GM19193 (cell line): ENCODE data around the gene S1PR3.

Experiments
- POLR2A ChIP-seq: IDR thresholded peaks from 4 replicates; pipeline ENCODE4 v1.6.1; 2011; ENCODE audit not compliant: insufficient read depth, insufficient read length; ENCODE audit errors: extremely low read depth

S1PR3 gene

GRCh38 chr9:88995200-88995577 is 3.9 kb downstream of the S1PR3 start:
- no peak for TF ChIP-seq POLR2A

GRCh38 chr9:88995627-88996026 is 4.4 kb downstream of the S1PR3 start:
- TF ChIP-seq POLR2A = no peak

GRCh38 chr9:88996046-88996920 is 5.0 kb downstream of the S1PR3 start:
- TF ChIP-seq POLR2A = no peak

GRCh38 chr9:88996921-88997235 is 5.6 kb downstream of the S1PR3 start:
- TF ChIP-seq POLR2A = no peak

GRCh38 chr9:88997646-88998045 is 6.4 kb downstream of the S1PR3 start:
- no peak for TF ChIP-seq POLR2A

- TF ChIP-seq POLR2A = no peak
These were observed 7.2 kb downstream of the S1PR3 start for GRCh38 chr9:88998503-88998902.

GRCh38 chr9:88998911-88999310 is 7.6 kb downstream of the S1PR3 start:
- TF ChIP-seq POLR2A = no peak

- no peak for TF ChIP-seq POLR2A
These were observed 9.1 kb downstream of the S1PR3 start for GRCh38 chr9:89000371-89000781.

- no peak for TF ChIP-seq POLR2A
These were observed 10.0 kb downstream of the S1PR3 start for GRCh38 chr9:89000973-89001916.

- TF ChIP-seq POLR2A = no peak
These were observed 10.8 kb downstream of the S1PR3 start for GRCh38 chr9:89001917-89002540.

- no peak for TF ChIP-seq POLR2A
These were observed 11.7 kb downstream of the S1PR3 start for GRCh38 chr9:89002987-89003386.

GRCh38 chr9:89005323-89005722 is 14.1 kb downstream of the S1PR3 start:
- TF ChIP-seq POLR2A = no peak

GRCh38 chr9:89006267-89006666 is 15.0 kb downstream of the S1PR3 start:
- TF ChIP-seq POLR2A = no peak

GRCh38 chr9:89006996-89007967 is 16.0 kb downstream of the S1PR3 start:
- no peak for TF ChIP-seq POLR2A
